Measurements from ENCODE around the gene ZNF469.

DNA sequence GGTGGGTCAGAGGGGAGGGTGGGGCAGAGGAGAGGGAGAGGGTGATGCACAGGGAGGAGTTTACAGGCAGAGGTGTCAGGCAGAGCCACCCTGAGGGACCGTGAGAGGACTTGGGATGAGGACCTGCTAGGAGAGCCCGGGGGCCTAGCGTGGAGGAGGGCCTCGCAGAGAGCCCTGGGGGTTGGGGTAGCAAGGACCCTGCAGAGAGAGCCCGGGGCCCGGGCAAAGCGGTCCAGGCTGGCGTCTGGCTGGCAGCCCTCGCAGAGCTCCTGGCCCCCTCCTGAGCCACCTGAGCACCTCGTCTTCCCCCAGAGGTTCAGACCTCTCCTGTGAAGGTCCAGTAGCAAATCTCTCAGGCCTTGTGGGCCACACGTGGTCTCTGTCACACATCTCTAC is 42.0 kb upstream of the ZNF469 start:
- TF ChIP-seq EZH2 (IDR thresholded peaks at IDR 0.05) (no peak), POLR2AphosphoS5 (IDR thresholded peaks at IDR 0.05; ENCODE audit: borderline replicate concordance, low read depth, low read length) (no peak), FOXP2 (optimal IDR thresholded peaks at IDR 0.05; ENCODE audit: control extremely low read depth, extremely low read length, insufficient read depth) (no peak)

All from SK-N-MC (cell line).